ENCODE data around the gene ERG. TPM values are rescaled to one million over a fixed set of nuclear protein-coding genes. Genes with fewer than 3 reads are reported as not detected.

ERG gene
- total and polyA plus RNA-seq, 2 experiments from 2014 or later, result 0.14 to 0.44 TPM

- H3K27ac Mint-ChIP-seq, result no peak overlapping the region
- Histone ChIP-seq H3K4me2 (no peak overlapping the region), H3F3A (replicated peaks; ENCODE audit: low read depth) (no peaks in the 10 kb centered on the region), H3K4me1 (ENCODE audit: insufficient read depth) (no peaks in the 10 kb centered on the region), H3K27ac (ENCODE audit: low read depth) (no peak overlapping the region), H3K4me3 (no peak overlapping the region), H4K20me1 (replicated peaks; ENCODE audit: insufficient read depth) (no peaks in the 10 kb centered on the region), H3K27me3 (ENCODE audit: insufficient read depth) (no peaks in the 10 kb centered on the region), H3K9me2 (ENCODE audit: insufficient read depth) (no peaks in the 10 kb centered on the region), H2AFZ (no peak overlapping the region), H3K36me3 (ENCODE audit: insufficient read depth) (no peaks in the 10 kb centered on the region), H3K79me2 (replicated peaks; ENCODE audit: insufficient read depth) (no peaks in the 10 kb centered on the region)
- H3K4me1 Mint-ChIP-seq, result no peaks in the 10 kb centered on the region
- DNase-seq (ENCODE audit: low spot score) (no peak), ATAC-seq (no peak)
- no peak overlapping the region for H3K4me3 Mint-ChIP-seq
- no peaks in the 10 kb centered on the region for H3K27me3 Mint-ChIP-seq (ENCODE audit: insufficient read depth, low read depth, poor library complexity)
- TF ChIP-seq REST (IDR thresholded peaks at IDR 0.05; ENCODE audit: unreplicated experiment) (no peak), ZNF462 (CRISPR knock-in tag; IDR thresholded peaks at IDR 0.05) (no peak), ETS1 (IDR thresholded peaks at IDR 0.05) (no peak), STAT1 (IDR thresholded peaks at IDR 0.05; ENCODE audit: unreplicated experiment) (no peak)
- no peaks in the 10 kb centered on the region for H3K9me3 Mint-ChIP-seq
- H3K36me3 Mint-ChIP-seq (ENCODE audit: low read depth), result no peaks in the 10 kb centered on the region
These were observed 46.4 kb upstream of the ERG start for GRCh38 chr21:38544661-38545060.
